ENCODE measurements around the gene PTK6. TPM values are rescaled to one million over a fixed set of nuclear protein-coding genes. Genes with fewer than 3 reads are reported as not detected.
A peak's percentile ranks its signal among the peaks of the same experiment; 100 is the strongest.
"Not testable (repeated sequence)": the region's sequence is repeated elsewhere in the genome, so short reads cannot be mapped to it uniquely, and the experiment has no call there.

PTK6 gene
- total RNA-seq, 1 donor from 2014 or later, result 0.49 TPM

- POLR2A ChIA-PET, result interaction anchor here (1.5 kb wide), 1 partner anchor 8 kb away, joined by 4 read pairs; no protein-coding TSS in a partner anchor
- Mint-ChIP-seq H3K4me3 (no peak overlapping the region), H3K4me1 (peaks cover 7% of the 10 kb centered on the region), H3K27me3 (no peaks in the 10 kb centered on the region), H3K9me3 (no peaks in the 10 kb centered on the region), H3K36me3 (ENCODE audit: low read depth) (peaks cover 23% of the 10 kb centered on the region), H3K27ac (no peak overlapping the region)
- TF ChIP-seq CTCF (IDR thresholded peaks at IDR 0.05), result no peak
- ATAC-seq (ENCODE audit: low read depth), result no peak
- no peak for DNase-seq
- intact Hi-C loops (cut with micrococcal nuclease), result no loop called here
- CTCF ChIA-PET, result no interaction called here
Measured at GRCh38 chr20:63560333-63560805, 23.2 kb upstream of the PTK6 start.

- Mint-ChIP-seq H3K36me3 (ENCODE audit: low read depth) (peaks cover 23% of the 10 kb centered on the region), H3K4me1 (peaks cover 11% of the 10 kb centered on the region)
- DNase-seq; H3K27ac Mint-ChIP-seq; H3K27me3 Mint-ChIP-seq; POLR2A ChIA-PET; H3K9me3 Mint-ChIP-seq; intact Hi-C loops (cut with micrococcal nuclease); ATAC-seq (ENCODE audit: low read depth); CTCF ChIA-PET; H3K4me3 Mint-ChIP-seq: not testable (repeated sequence)
Measured at GRCh38 chr20:63559485-63560332, 22.5 kb upstream of the PTK6 start.

- ATAC-seq (ENCODE audit: low read depth) (no peak), DNase-seq (no peak)
- Mint-ChIP-seq H3K27ac (no peak overlapping the region), H3K4me1 (peaks cover 17% of the 10 kb centered on the region), H3K27me3 (no peaks in the 10 kb centered on the region), H3K9me3 (no peaks in the 10 kb centered on the region), H3K4me3 (no peak overlapping the region), H3K36me3 (ENCODE audit: low read depth) (peaks cover 20% of the 10 kb centered on the region)
- intact Hi-C loops (cut with micrococcal nuclease), result no loop called here
- CTCF ChIA-PET, result no interaction called here
- no peak for TF ChIP-seq CTCF (IDR thresholded peaks at IDR 0.05)
- POLR2A ChIA-PET, result interaction anchor here (1.1 kb wide), 1 partner anchor 9 kb away, joined by 3 read pairs; no protein-coding TSS in a partner anchor
Measured at GRCh38 chr20:63558804-63559484, 21.8 kb upstream of the PTK6 start.

GRCh38 chr20:63557481-63557891, 20.3 kb upstream of the PTK6 start:
- CTCF ChIA-PET, result no interaction called here
- H3K27ac Mint-ChIP-seq, result no peak overlapping the region
- H3K4me3 Mint-ChIP-seq, result no peak overlapping the region
- ATAC-seq (ENCODE audit: low read depth), result no peak
- POLR2A ChIA-PET, result no interaction called here
- H3K27me3 Mint-ChIP-seq, result no peaks in the 10 kb centered on the region
- TF ChIP-seq CTCF (IDR thresholded peaks at IDR 0.05), result no peak
- peaks cover 20% of the 10 kb centered on the region for H3K36me3 Mint-ChIP-seq (ENCODE audit: low read depth)
- DNase-seq, result no peak
- H3K4me1 Mint-ChIP-seq, result peaks cover 26% of the 10 kb centered on the region
- intact Hi-C loops (cut with micrococcal nuclease), result no loop called here
- H3K9me3 Mint-ChIP-seq, result no peaks in the 10 kb centered on the region

GRCh38 chr20:63556873-63557478, 19.8 kb upstream of the PTK6 start:
- Mint-ChIP-seq H3K36me3 (ENCODE audit: low read depth) (peaks cover 20% of the 10 kb centered on the region), H3K27ac (no peak overlapping the region), H3K4me3 (peak overlapping the region; percentile 8), H3K27me3 (no peaks in the 10 kb centered on the region), H3K4me1 (peaks cover 30% of the 10 kb centered on the region), H3K9me3 (no peaks in the 10 kb centered on the region)
- no peak for ATAC-seq (ENCODE audit: low read depth)
- DNase-seq, result no peak
- TF ChIP-seq CTCF (IDR thresholded peaks at IDR 0.05), result no peak
- intact Hi-C loops (cut with micrococcal nuclease), result no loop called here
- CTCF ChIA-PET, result no interaction called here
- POLR2A ChIA-PET, result no interaction called here
